ENCODE results near the gene P2RX1. TPM values are rescaled to one million over a fixed set of nuclear protein-coding genes. Genes with fewer than 3 reads are reported as not detected.

Gene P2RX1
- total RNA-seq, result 0.31 TPM

GRCh38 chr17:3915995-3916696 lies at the start of gene P2RX1:
Gene P2RX1, minus strand, starts transcription at chr17:3916465. Its CDS starts 240 bp downstream, at chr17:3916225.

GRCh38 chr17:3964203-3965117 lies 48.2 kb upstream of the P2RX1 start, which contains the start of gene ATP2A3:
Gene ATP2A3, minus strand, starts transcription at chr17:3964437. Its CDS starts 146 bp downstream, at chr17:3964291.

GRCh38 chr17:3893003-3893719 lies 23.1 kb downstream of the P2RX1 start, which contains the start of gene CAMKK1:
Gene CAMKK1, minus strand, starts transcription at chr17:3893053. Its CDS starts 7,366 bp downstream, at chr17:3885687.

Other genes starting within 250 kb of the P2RX1 start
- gene TAX1BP3, start 247.9 kb downstream of the P2RX1 start, total RNA-seq, result 31.3 TPM
- 10.6 TPM for gene EMC6, start 247.7 kb downstream of the P2RX1 start, total RNA-seq
- gene P2RX5, start 220.3 kb downstream of the P2RX1 start, total RNA-seq, result 6.9 TPM
- 1.3 TPM for gene HASPIN, start 192.6 kb downstream of the P2RX1 start, total RNA-seq
- 11.6 TPM for gene ITGAE, start 115.3 kb downstream of the P2RX1 start, total RNA-seq
- 60.7 TPM for gene NCBP3, start 70.2 kb downstream of the P2RX1 start, total RNA-seq
- 15.0 TPM for gene CAMKK1, start 23.4 kb downstream of the P2RX1 start, total RNA-seq
- gene ATP2A3, start 48.0 kb upstream of the P2RX1 start, total RNA-seq, result 3.8 TPM
- gene ZZEF1, start 226.6 kb upstream of the P2RX1 start, total RNA-seq, result 107 TPM
- gene CYB5D2, start 226.7 kb upstream of the P2RX1 start, total RNA-seq, result 31.0 TPM

Data from parietal lobe (tissue), 1 donor.